Liver (tissue), 9 donors: ENCODE results near the gene ITGBL1. TPM values are rescaled to one million over a fixed set of nuclear protein-coding genes. Genes with fewer than 3 reads are reported as not detected.

Source experiments
- DNase-seq: peaks from one replicate; pipeline ENCODE4 v3.0.0-alpha.2; 2017; ENCODE audit warnings: low spot score
- H3K27ac ChIP-seq, 2 donors: one replicate each; pipeline ENCODE4 v1.7.0; 2013; ENCODE audit warnings: inconsistent platforms in 2 of 2, low read length in 2 of 2, control low read depth in 1 of 2, low read depth in 1 of 2, mild to moderate bottlenecking in 1 of 2
- H3K27me3 ChIP-seq, 4 donors: one replicate each; pipeline versions ENCODE4 v1.6.1 to v1.7.0; 2013; ENCODE audit warnings: low read length in 3 of 4, inconsistent platforms in 1 of 4, mild to moderate bottlenecking in 1 of 4, moderate library complexity in 1 of 4; ENCODE audit not compliant: control insufficient read depth in 4 of 4, insufficient read depth in 4 of 4
- H3K36me3 ChIP-seq, 4 donors: one replicate each; pipeline versions ENCODE4 v1.6.1 to v1.7.0; 2013; ENCODE audit warnings: low read length in 3 of 4, mild to moderate bottlenecking in 3 of 4, low read depth in 1 of 4, moderate library complexity in 1 of 4; ENCODE audit not compliant: control insufficient read depth in 4 of 4, insufficient read depth in 3 of 4
- H3K4me1 ChIP-seq, 4 donors: one replicate each; pipeline versions ENCODE4 v1.6.1 to v1.7.0; 2013; ENCODE audit warnings: low read length in 3 of 4, mild to moderate bottlenecking in 3 of 4, moderate library complexity in 1 of 4; ENCODE audit not compliant: control insufficient read depth in 4 of 4, insufficient read depth in 4 of 4
- H3K4me3 ChIP-seq, 3 donors: one replicate each; pipeline versions ENCODE4 v1.6.1 to v1.7.0; 2013; ENCODE audit warnings: low read length in 3 of 3, control low read depth in 1 of 3, low read depth in 1 of 3, mild to moderate bottlenecking in 1 of 3
- H3K9ac ChIP-seq, 2 donors: one replicate each; pipeline ENCODE4 v1.7.0; 2013; ENCODE audit warnings: low read length in 2 of 2, mild to moderate bottlenecking in 2 of 2, moderate library complexity in 2 of 2, control low read depth in 1 of 2, low read depth in 1 of 2
- H3K9me3 ChIP-seq, 4 donors: one replicate each; pipeline versions ENCODE4 v1.6.1 to v1.7.0; 2013; ENCODE audit warnings: low read length in 3 of 4; ENCODE audit not compliant: control insufficient read depth in 4 of 4
- EGR1 ChIP-seq, 2 donors: IDR thresholded peaks; 2 replicates each; pipeline ENCODE4 v1.6.1; 2016 to 2018; ENCODE audit warnings: antibody characterized with exemption in 2 of 2, low read depth in 2 of 2
- FOXA1 ChIP-seq: IDR thresholded peaks from 2 replicates; pipeline ENCODE4 v1.6.1; 2016; ENCODE audit warnings: antibody characterized with exemption
- GABPA ChIP-seq, 2 donors: IDR thresholded peaks in 1 of 2; conservative IDR thresholded peaks in 1 of 2; 2 replicates each; pipeline ENCODE4 v1.6.1; 2016; ENCODE audit warnings: antibody characterized with exemption in 2 of 2, mild to moderate bottlenecking in 1 of 2, moderate library complexity in 1 of 2
- HNF4G ChIP-seq: IDR thresholded peaks from 2 replicates; pipeline ENCODE4 v1.6.1; 2016; ENCODE audit warnings: antibody characterized with exemption
- NR2F2 ChIP-seq: IDR thresholded peaks from 2 replicates; pipeline ENCODE4 v1.6.1; 2016; ENCODE audit warnings: antibody characterized with exemption
- RXRA ChIP-seq, 2 donors: IDR thresholded peaks; 2 replicates each; pipeline ENCODE4 v1.6.1; 2017 to 2018; ENCODE audit warnings: antibody characterized with exemption in 2 of 2, mild to moderate bottlenecking in 1 of 2
- TAF1 ChIP-seq: conservative IDR thresholded peaks from 2 replicates; pipeline ENCODE4 v1.6.1; 2016; ENCODE audit warnings: antibody characterized with exemption, mild to moderate bottlenecking
- YY1 ChIP-seq: IDR thresholded peaks from 2 replicates; pipeline ENCODE4 v1.6.1; 2016; ENCODE audit warnings: antibody characterized with exemption, mild to moderate bottlenecking
- WGBS: extraction: QIAGEN DNeasy Blood & Tissue Kit; methylation state at CpG from one replicate; pipeline ENCODE4 v1.1.7; 2013; 5-methylcytosine and 5-hydroxymethylcytosine counted together
- polyA plus RNA-seq, 2 donors: library from polyadenylated mRNA; stranded (reverse) in 1 of 2; unstranded in 1 of 2; fragments of 200-250 nt in 1 of 2; fragments of >200 nt in 1 of 2; fragmentation: Nextera tagmentation in 1 of 2; extraction: Ambion mirVana in 1 of 2; gene quantifications; one replicate each; pipeline versions ENCODE4 v1.2.1 to v1.2.3, GENCODE V29; 2013 to 2015
- total RNA-seq, 2 donors: library from RNA; depleted of rRNA; stranded (reverse); fragments of >200 nt; gene quantifications; one replicate each; pipeline ENCODE4 v1.2.3, GENCODE V29; 2014
- TF ChIP-seq, protein P1 (sequence below): IDR thresholded peaks from 2 replicates; pipeline ENCODE4 v1.6.1; 2016; ENCODE audit warnings: antibody characterized with exemption
- TF ChIP-seq, protein P2 (sequence below): IDR thresholded peaks from 2 replicates; pipeline ENCODE4 v1.6.1; 2016; ENCODE audit warnings: antibody characterized with exemption
- TF ChIP-seq, protein P3 (sequence below): IDR thresholded peaks from 2 replicates; pipeline ENCODE4 v1.6.1; 2016; ENCODE audit warnings: antibody characterized with exemption
- donor health status: healthy.
- donor health status: healthy.
- donor health status: healthy.
- donor health status: healthy.
- donor health status: healthy.

ITGBL1 gene
- total and polyA plus RNA-seq, 4 donors = 0.28 to 2.2 (median 1.2) TPM

- no peak overlapping the region for H3K4me3 ChIP-seq
- no peaks in the 10 kb centered on the region for H3K9me3 ChIP-seq
- TF ChIP-seq, protein P1, sequence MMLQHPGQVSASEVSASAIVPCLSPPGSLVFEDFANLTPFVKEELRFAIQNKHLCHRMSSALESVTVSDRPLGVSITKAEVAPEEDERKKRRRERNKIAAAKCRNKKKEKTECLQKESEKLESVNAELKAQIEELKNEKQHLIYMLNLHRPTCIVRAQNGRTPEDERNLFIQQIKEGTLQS = no peak
- TF ChIP-seq NR2F2 (no peak), FOXA1 (no peak)
- TF ChIP-seq, protein P2, sequence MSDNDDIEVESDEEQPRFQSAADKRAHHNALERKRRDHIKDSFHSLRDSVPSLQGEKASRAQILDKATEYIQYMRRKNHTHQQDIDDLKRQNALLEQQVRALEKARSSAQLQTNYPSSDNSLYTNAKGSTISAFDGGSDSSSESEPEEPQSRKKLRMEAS = no peak
- no peak for DNase-seq
- H3K4me1 ChIP-seq = no peaks in the 10 kb centered on the region
- H3K27me3 ChIP-seq = no peaks in the 10 kb centered on the region
- 55% methylated on average over 2 of the region's 2 CpGs for WGBS
- no peaks in the 10 kb centered on the region for H3K36me3 ChIP-seq
- no peak overlapping the region for H3K27ac ChIP-seq
- H3K9ac ChIP-seq = no peak overlapping the region
Observed at GRCh38 chr13:101690871-101691270, 238.4 kb downstream of the ITGBL1 start.

- Histone ChIP-seq H3K9me3 (no peaks in the 10 kb centered on the region), H3K36me3 (no peaks in the 10 kb centered on the region), H3K4me1 (no peaks in the 10 kb centered on the region), H3K27ac (no peak overlapping the region), H3K4me3 (no peak overlapping the region), H3K9ac (no peak overlapping the region), H3K27me3 (no peaks in the 10 kb centered on the region)
- TF ChIP-seq NR2F2 = no peak
- TF ChIP-seq, protein P3, sequence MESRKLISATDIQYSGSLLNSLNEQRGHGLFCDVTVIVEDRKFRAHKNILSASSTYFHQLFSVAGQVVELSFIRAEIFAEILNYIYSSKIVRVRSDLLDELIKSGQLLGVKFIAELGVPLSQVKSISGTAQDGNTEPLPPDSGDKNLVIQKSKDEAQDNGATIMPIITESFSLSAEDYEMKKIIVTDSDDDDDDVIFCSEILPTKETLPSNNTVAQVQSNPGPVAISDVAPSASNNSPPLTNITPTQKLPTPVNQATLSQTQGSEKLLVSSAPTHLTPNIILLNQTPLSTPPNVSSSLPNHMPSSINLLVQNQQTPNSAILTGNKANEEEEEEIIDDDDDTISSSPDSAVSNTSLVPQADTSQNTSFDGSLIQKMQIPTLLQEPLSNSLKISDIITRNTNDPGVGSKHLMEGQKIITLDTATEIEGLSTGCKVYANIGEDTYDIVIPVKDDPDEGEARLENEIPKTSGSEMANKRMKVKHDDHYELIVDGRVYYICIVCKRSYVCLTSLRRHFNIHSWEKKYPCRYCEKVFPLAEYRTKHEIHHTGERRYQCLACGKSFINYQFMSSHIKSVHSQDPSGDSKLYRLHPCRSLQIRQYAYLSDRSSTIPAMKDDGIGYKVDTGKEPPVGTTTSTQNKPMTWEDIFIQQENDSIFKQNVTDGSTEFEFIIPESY = no peak
- 92% methylated on average over 3 of the region's 3 CpGs for WGBS
- no peak for DNase-seq
Observed at GRCh38 chr13:101691341-101691860, 238.9 kb downstream of the ITGBL1 start.

- 96% methylated on average over 4 of the region's 4 CpGs for WGBS
- no peak for TF ChIP-seq TAF1
- TF ChIP-seq, protein P2 = no peak
- no peak for TF ChIP-seq HNF4G
- no peak for TF ChIP-seq FOXA1
- no peak for TF ChIP-seq EGR1 (IDR thresholded peaks at IDR 0.05; ENCODE audit: low read depth in 2 of 2)
- TF ChIP-seq, protein P1 = no peak
- TF ChIP-seq GABPA (IDR thresholded peaks at IDR 0.05 in 1 of 2, conservative IDR thresholded peaks at IDR 0.05 in 1 of 2) = no peak
- TF ChIP-seq RXRA (IDR thresholded peaks at IDR 0.05) = no peak
- TF ChIP-seq YY1 = no peak
Observed at GRCh38 chr13:101695870-101696516, 243.5 kb downstream of the ITGBL1 start.

More at GRCh38 chr13:101695870-101696516, 243.5 kb downstream of the ITGBL1 start:
- Histone ChIP-seq H3K9me3 (no peaks in the 10 kb centered on the region), H3K36me3 (no peaks in the 10 kb centered on the region), H3K27me3 (no peaks in the 10 kb centered on the region), H3K4me1 (no peaks in the 10 kb centered on the region), H3K27ac (no peak overlapping the region), H3K9ac (no peak overlapping the region), H3K4me3 (no peak overlapping the region)
- DNase-seq = no peak
